Measurements from ENCODE around the gene GRWD1. TPM values are rescaled to one million over a fixed set of nuclear protein-coding genes. Genes with fewer than 3 reads are reported as not detected.

GRWD1 gene
- total RNA-seq, 1 donor from 2014 or later: 10.6 TPM

- H3K36me3 Mint-ChIP-seq: peaks cover 24% of the 10 kb centered on the region
- H3K27ac Mint-ChIP-seq: peak overlapping the region; percentile 99
- H2AFZ ChIP-seq (replicated peaks): no peak overlapping the region
- no peaks in the 10 kb centered on the region for H3K9me3 Mint-ChIP-seq
- peak overlapping the region; percentile 97 for H3K4me3 Mint-ChIP-seq
- H3K27ac ChIP-seq: peak overlapping the region; percentile 30
- peaks cover 42% of the 10 kb centered on the region for H4K20me1 ChIP-seq (ENCODE audit: low read depth)
- H3F3A ChIP-seq (ENCODE audit: low read depth): peaks cover 36% of the 10 kb centered on the region
- H3K4me1 ChIP-seq: peaks cover 22% of the 10 kb centered on the region
- H3K36me3 ChIP-seq: peaks cover 4% of the 10 kb centered on the region
- peak; percentile 100 for DNase-seq (ENCODE audit: low spot score)
- no peaks in the 10 kb centered on the region for H3K27me3 ChIP-seq
- no peak overlapping the region for H3K9ac ChIP-seq
- H3K9me3 ChIP-seq (ENCODE audit: low read depth): no peaks in the 10 kb centered on the region
- peaks cover 36% of the 10 kb centered on the region for H3K4me1 Mint-ChIP-seq
- peak overlapping the region; percentile 70 for H3K4me2 ChIP-seq
- TF ChIP-seq CTCF (IDR thresholded peaks at IDR 0.05): no peak
- TF ChIP-seq EZH2phosphoT487 (IDR thresholded peaks at IDR 0.05): no peak
- no peak for TF ChIP-seq EZH2 (IDR thresholded peaks at IDR 0.05)
- H3K79me2 ChIP-seq (ENCODE audit: low read depth): peaks cover 29% of the 10 kb centered on the region
- H3K27me3 Mint-ChIP-seq (ENCODE audit: insufficient read depth, low read depth): peaks cover 12% of the 10 kb centered on the region
- peak overlapping the region; percentile 88 for H3K4me3 ChIP-seq
Observed at GRCh38 chr19:48468772-48469288, 23.0 kb downstream of the GRWD1 start.

GRCh38 chr19:48469289-48469881 is 23.6 kb downstream of the GRWD1 start, which contains the start of gene CYTH2:
Gene CYTH2 (plus strand): TSS chr19:48469369. CDS start chr19:48469508, 139 bp downstream.
- H3K4me3 Mint-ChIP-seq: peak within 1 kb of the TSS; percentile 97
- peaks cover 36% of the 10 kb centered on the region for H3K4me1 Mint-ChIP-seq
- peak within 1 kb of the TSS; percentile 88 for H3K4me3 ChIP-seq
- TF ChIP-seq EZH2phosphoT487 (IDR thresholded peaks at IDR 0.05): no peak
- TF ChIP-seq EZH2 (IDR thresholded peaks at IDR 0.05): no peak
- no peak for TF ChIP-seq CTCF (IDR thresholded peaks at IDR 0.05)
- H3K27ac Mint-ChIP-seq: peak within 1 kb of the TSS; percentile 99
- peak within 1 kb of the TSS; percentile 90 for H3K27ac ChIP-seq
- peaks cover 26% of the 10 kb centered on the region for H3K36me3 Mint-ChIP-seq
- H3K4me1 ChIP-seq: peaks cover 22% of the 10 kb centered on the region
- H3K9me3 Mint-ChIP-seq: no peaks in the 10 kb centered on the region
- H3K9ac ChIP-seq: peak within 1 kb of the TSS; percentile 91
- H3K27me3 ChIP-seq: no peaks in the 10 kb centered on the region
- H3K27me3 Mint-ChIP-seq (ENCODE audit: insufficient read depth, low read depth): peaks cover 13% of the 10 kb centered on the region
- peak within 1 kb of the TSS; percentile 40 for H2AFZ ChIP-seq (replicated peaks)
- peaks cover 36% of the 10 kb centered on the region for H3F3A ChIP-seq (ENCODE audit: low read depth)
- peaks cover 29% of the 10 kb centered on the region for H3K79me2 ChIP-seq (ENCODE audit: low read depth)
- peaks cover 43% of the 10 kb centered on the region for H4K20me1 ChIP-seq (ENCODE audit: low read depth)
- H3K9me3 ChIP-seq (ENCODE audit: low read depth): no peaks in the 10 kb centered on the region
- peak; percentile 93 for DNase-seq (ENCODE audit: low spot score)
- H3K4me2 ChIP-seq: peak within 1 kb of the TSS; percentile 99
- H3K36me3 ChIP-seq: peaks cover 4% of the 10 kb centered on the region

GRCh38 chr19:48469934-48470680 is 24.3 kb downstream of the GRWD1 start:
- no peaks in the 10 kb centered on the region for H3K9me3 Mint-ChIP-seq
- Histone ChIP-seq H3K36me3 (peaks cover 4% of the 10 kb centered on the region), H3K4me3 (peak overlapping the region; percentile 88), H3F3A (ENCODE audit: low read depth) (peaks cover 36% of the 10 kb centered on the region), H2AFZ (replicated peaks) (no peak overlapping the region), H3K27me3 (no peaks in the 10 kb centered on the region), H3K4me1 (peaks cover 22% of the 10 kb centered on the region), H3K27ac (no peak overlapping the region), H3K79me2 (ENCODE audit: low read depth) (peaks cover 29% of the 10 kb centered on the region), H3K4me2 (peak overlapping the region; percentile 99), H3K9ac (peak overlapping the region; percentile 91), H4K20me1 (ENCODE audit: low read depth) (peaks cover 49% of the 10 kb centered on the region), H3K9me3 (ENCODE audit: low read depth) (no peaks in the 10 kb centered on the region)
- DNase-seq (ENCODE audit: low spot score): peak; percentile 26
- H3K27me3 Mint-ChIP-seq (ENCODE audit: insufficient read depth, low read depth): peaks cover 17% of the 10 kb centered on the region
- peaks cover 29% of the 10 kb centered on the region for H3K36me3 Mint-ChIP-seq
- TF ChIP-seq CTCF (IDR thresholded peaks at IDR 0.05) (no peak), EZH2phosphoT487 (IDR thresholded peaks at IDR 0.05) (no peak), EZH2 (IDR thresholded peaks at IDR 0.05) (no peak)
- peaks cover 36% of the 10 kb centered on the region for H3K4me1 Mint-ChIP-seq
- H3K27ac Mint-ChIP-seq: peak overlapping the region; percentile 42
- H3K4me3 Mint-ChIP-seq: peak overlapping the region; percentile 97
